HepG2 (cell line): ENCODE data around the gene STAT4. TPM values are rescaled to one million over a fixed set of nuclear protein-coding genes. Genes with fewer than 3 reads are reported as not detected.

Experiments used
- ATAC-seq: fragments of 200-7000 bp; cut with Tn5 transposase; 3 replicates; pipeline ENCODE4 v1.9.1; 2020; ENCODE audit warnings: mild to moderate bottlenecking, moderate library complexity
- BruUV-seq: library from RNA; stranded (reverse); fragments of 400-500 nt; replicated peaks from 2 replicates; lab custom pipeline; 2021; lab: Mats Ljungman, UMichigan
- CTCF ChIA-PET: fragments of 300-600 bp; formaldehyde crosslinking; extraction: SDS; loops from one replicate; lab custom pipeline; 2021; ENCODE audit warnings: low total read pairs, inconsistent platforms, low intra/inter-chr PET ratio; lab: Yijun Ruan, JAX
- POLR2A ChIA-PET: fragments of 350-600 bp; sonication (Branson Sonifier 250); formaldehyde crosslinking; loops from one replicate; lab custom pipeline; 2020; ENCODE audit warnings: antibody characterized with exemption, inconsistent platforms; lab: Yijun Ruan, JAX
- DNase-seq: peaks from one replicate; pipeline ENCODE4 v3.0.0-alpha.2; 2015; ENCODE audit warnings: low spot score
- FAIRE-seq: peaks from 3 replicates; lab custom pipeline; 2011; peaks lifted over from hg19 to GRCh38; lab: Jason Lieb, UNC
- H2AFZ ChIP-seq: one replicate; pipeline ENCODE4 v1.6.1; 2011; ENCODE audit warnings: low read length, inconsistent platforms
- H3K27ac ChIP-seq: fragments of 300-600 bp; 3 replicates; pipeline ENCODE4 v1.8.0; 2011; ENCODE audit warnings: mixed run types, mild to moderate bottlenecking, mixed read lengths, low read length, inconsistent platforms; ENCODE audit not compliant: insufficient read depth; ENCODE audit errors: extremely low read length
- H3K27me3 ChIP-seq, 2 experiments: fragments of 200-600 bp in 1 of 2; 2 replicates in 1 of 2; 3 replicates in 1 of 2; pipeline versions ENCODE4 v1.6.0 to v1.8.0; 2011; ENCODE audit warnings: low read length in 2 of 2, mild to moderate bottlenecking in 2 of 2, moderate library complexity in 2 of 2, inconsistent platforms in 1 of 2; ENCODE audit not compliant: insufficient read depth in 2 of 2, control insufficient read depth in 1 of 2
- H3K36me3 ChIP-seq, 2 experiments: fragments of 200-600 bp in 1 of 2; replicated peaks in 1 of 2; 2 replicates in 1 of 2; 3 replicates in 1 of 2; pipeline versions ENCODE4 v1.5.1 to v1.8.0; 2011; ENCODE audit warnings: low read length in 2 of 2, inconsistent platforms in 1 of 2; ENCODE audit not compliant: insufficient read depth in 2 of 2, control insufficient read depth in 1 of 2
- H3K4me1 ChIP-seq: 2 replicates; pipeline ENCODE4 v1.5.1; 2012; ENCODE audit warnings: low read length, inconsistent platforms; ENCODE audit not compliant: insufficient read depth
- H3K4me2 ChIP-seq: 2 replicates; pipeline ENCODE4 v1.6.0; 2011; ENCODE audit warnings: low read depth, low read length, inconsistent platforms
- H3K4me3 ChIP-seq, 3 experiments: fragments of 200-600 bp in 1 of 3; sonication (generic), shearing (Covaris generic) in 1 of 3; replicated peaks in 1 of 3; 2 replicates each; pipeline ENCODE4 v1.5.1; 2011 to 2016; ENCODE audit warnings: low read length in 3 of 3, inconsistent platforms in 2 of 3, low read depth in 2 of 3, mild to moderate bottlenecking in 2 of 3, control low read depth in 1 of 3, mixed read lengths in 1 of 3; ENCODE audit not compliant: insufficient read depth in 1 of 3
- H3K79me2 ChIP-seq: one replicate; pipeline ENCODE4 v1.6.1; 2011; ENCODE audit warnings: low read length, inconsistent platforms; ENCODE audit not compliant: insufficient read depth
- H3K9ac ChIP-seq: 2 replicates; pipeline ENCODE4 v1.6.0; 2011; ENCODE audit warnings: mild to moderate bottlenecking, low read depth, low read length, inconsistent platforms; ENCODE audit not compliant: insufficient read depth
- H3K9me3 ChIP-seq: 2 replicates; pipeline ENCODE4 v1.5.1; 2012; ENCODE audit warnings: mild to moderate bottlenecking, low read length
- H4K20me1 ChIP-seq: 2 replicates; pipeline ENCODE4 v1.6.0; 2011; ENCODE audit warnings: inconsistent platforms, mild to moderate bottlenecking, low read length, moderate library complexity; ENCODE audit not compliant: insufficient read depth
- REST ChIP-seq, 2 experiments: IDR thresholded peaks; 2 replicates each; pipeline ENCODE4 v1.6.1; 2011 to 2012; ENCODE audit warnings: low read length in 2 of 2, borderline replicate concordance in 1 of 2, low read depth in 1 of 2, mild to moderate bottlenecking in 1 of 2, moderate library complexity in 1 of 2
- SOX6 ChIP-seq, 2 experiments: fragments of 450-650 bp in 1 of 2; sonication (generic) in 1 of 2; formaldehyde crosslinking in 1 of 2; IDR thresholded peaks; 2 replicates each; pipeline versions ENCODE4 v1.4.0 to v1.6.1; 2017 to 2020; ENCODE audit warnings: antibody characterized with exemption in 1 of 2, mild to moderate bottlenecking in 1 of 2, missing genetic modification reagents in 1 of 2
- TCF7L2 ChIP-seq: IDR thresholded peaks from 2 replicates; pipeline ENCODE4 v1.6.1; 2011; ENCODE audit warnings: mild to moderate bottlenecking, low read depth, low read length, moderate library complexity
- ZBTB39 ChIP-seq: sonication (generic); formaldehyde crosslinking; IDR thresholded peaks from 2 replicates; pipeline ENCODE4 v1.5.0; 2020; ENCODE audit warnings: missing genetic modification reagents
- WGBS: methylation state at CpG from one replicate; pipeline ENCODE4 v1.1.6; 2017; ENCODE audit warnings: low lambda C conversion rate; 5-methylcytosine and 5-hydroxymethylcytosine counted together
- in situ Hi-C: cut with HindIII; loops from 2 replicates; pipeline ENCODE4 v1.10.0; 2017; ENCODE audit warnings: low pct_unique_long_range_greater_than_20kb; ENCODE audit not compliant: extremely low pct_ligation_motif_present
- intact Hi-C: fragments of 100-400 bp; cut with micrococcal nuclease; formaldehyde crosslinking; loops from one replicate; pipeline ENCODE4 v1.10.0; 2022; ENCODE audit not compliant: unreplicated experiment
- polyA plus RNA-seq, 8 experiments: library from polyadenylated mRNA; depleted of rRNA in 3 of 8; stranded (reverse) in 7 of 8; unstranded in 1 of 8; fragments of >200 nt; fragmentation: Illumina TruSeq in 4 of 8; extraction: Trizol in 4 of 8; gene quantifications; 2 replicates each; pipeline versions ENCODE4 v1.2.1 to v1.2.3, GENCODE V29; 2011 to 2016; ENCODE audit warnings: low read depth in 4 of 8, missing spikeins in 1 of 8, mixed read lengths in 1 of 8; ENCODE audit not compliant: insufficient read depth in 1 of 8
- total RNA-seq, 5 experiments: library from RNA; depleted of rRNA; stranded (reverse); fragments of >200 nt; fragmentation: Illumina TruSeq; extraction: Trizol; gene quantifications; 2 replicates each; pipeline ENCODE4 v1.2.3, GENCODE V29; 2016; ENCODE audit warnings: low read depth in 1 of 5

Gene STAT4
- total and polyA plus RNA-seq, 2 of the 13 experiments (the other 11 are each of a cell fraction or from before 2014, with no cell fraction given), result 0.37 TPM; not detected in 1

- 0 out of 4 replicates have a peak, but pooled peaks of 1 of the 2 experiments have one; percentile 10 for TF ChIP-seq REST (IDR thresholded peaks at IDR 0.05; ENCODE audit: borderline replicate concordance in 1 of 2, low read depth in 1 of 2, low read length in 2 of 2)
- no peak for TF ChIP-seq SOX6 (IDR thresholded peaks at IDR 0.05)
- no peak for TF ChIP-seq SOX6 (CRISPR knock-in tag; IDR thresholded peaks at IDR 0.05)
- 0 out of 2 replicates have a peak, but pooled peaks have one; percentile 15 for TF ChIP-seq ZBTB39 (CRISPR knock-in tag)
Measured at GRCh38 chr2:191012845-191013681, 137.7 kb downstream of the STAT4 start (continued).

GRCh38 chr2:191012346-191012745 lies 138.4 kb downstream of the STAT4 start:
- ChIA-PET POLR2A (interaction anchor here (1.9 kb wide), 1 partner anchor 8 kb away, joined by 10 read pairs; no protein-coding TSS in a partner anchor), CTCF (no interaction called here)
- DNase-seq (no peak), FAIRE-seq (no peak)
- Histone ChIP-seq H4K20me1 (no peaks in the 10 kb centered on the region), H3K4me2 (peak overlapping the region; percentile 87), H3K4me1 (peaks cover 29% of the 10 kb centered on the region), H2AFZ (no peak overlapping the region), H3K4me3 (no peak overlapping the region)
- in situ Hi-C loops, result no loop called here
- 99% methylated on average over 3 of the region's 3 CpGs for WGBS
- no peak for TF ChIP-seq TCF7L2
- TF ChIP-seq, all 625 proteins: peak for 0
- no TSS peak for BruUV-seq
- Histone ChIP-seq H3K9me3 (no peaks in the 10 kb centered on the region), H3K9ac (no peak overlapping the region), H3K36me3 (peaks cover 6 to 35% of the 10 kb centered on the region in 2 experiments; a peak in 3 of 5 replicates), H3K79me2 (peaks cover 17% of the 10 kb centered on the region), H3K27me3 (no peaks in the 10 kb centered on the region; a peak in 1 of 5 replicates), H3K27ac (no peak overlapping the region)
- ATAC-seq, result no peak
- intact Hi-C loops, result loop anchor here (10.0 kb wide), 2 partner anchors 198 to 678 kb away; no protein-coding TSS in a partner anchor
